Endothelial cell of umbilical vein (primary cell): ENCODE measurements around the gene SPDYA. TPM values are rescaled to one million over a fixed set of nuclear protein-coding genes. Genes with fewer than 3 reads are reported as not detected.

ENCODE experiments used
- BruUV-seq: library from RNA; stranded (reverse); fragments of 400-500 nt; replicated peaks from 2 replicates; lab custom pipeline; 2021; lab: Mats Ljungman, UMichigan
- CTCF ChIA-PET: fragments of 300-600, 350-600 bp; sonication (Branson Sonifier 250); formaldehyde crosslinking; loops from one replicate; lab custom pipeline; 2021; ENCODE audit warnings: antibody characterized with exemption, inconsistent platforms; lab: Charles Lee
- POLR2A ChIA-PET: fragments of 300-600, 350-600 bp; sonication (Branson Sonifier 250); formaldehyde crosslinking; loops from one replicate; lab custom pipeline; 2021; ENCODE audit warnings: antibody characterized with exemption, inconsistent platforms; lab: Charles Lee
- DNase-seq: peaks from one replicate; pipeline ENCODE4 v3.0.0-alpha.2; 2011; ENCODE audit warnings: low read depth, low spot score
- FAIRE-seq: peaks from 2 replicates; lab custom pipeline; 2011; peaks lifted over from hg19 to GRCh38; lab: Jason Lieb, UNC
- H2AFZ ChIP-seq: 2 replicates; pipeline ENCODE4 v1.6.0; 2012; ENCODE audit warnings: low read depth, low read length, control low read depth, inconsistent platforms
- H3K27ac ChIP-seq: 2 replicates; pipeline ENCODE4 v1.5.1; 2011; ENCODE audit warnings: low read depth, mild to moderate bottlenecking, control low read depth, low read length, moderate library complexity; ENCODE audit not compliant: insufficient read depth
- H3K27me3 ChIP-seq, 2 experiments: 2 replicates each; pipeline versions ENCODE4 v1.6.0 to v1.6.1; 2011; ENCODE audit warnings: low read length in 2 of 2, mixed read lengths in 1 of 2; ENCODE audit not compliant: control insufficient read depth in 2 of 2, insufficient read depth in 2 of 2
- H3K36me3 ChIP-seq, 2 experiments: 2 replicates in 1 of 2; 3 replicates in 1 of 2; pipeline ENCODE4 v1.5.1; 2011; ENCODE audit warnings: low read length in 2 of 2, mild to moderate bottlenecking in 1 of 2, moderate library complexity in 1 of 2; ENCODE audit not compliant: control insufficient read depth in 2 of 2, insufficient read depth in 2 of 2; ENCODE audit errors: extremely low read depth in 1 of 2
- H3K4me1 ChIP-seq: 3 replicates; pipeline ENCODE4 v1.5.1; 2011; ENCODE audit warnings: mild to moderate bottlenecking, low read length; ENCODE audit not compliant: control insufficient read depth, insufficient read depth; ENCODE audit errors: extremely low read depth
- H3K4me2 ChIP-seq: 2 replicates; pipeline ENCODE4 v1.6.1; 2011; ENCODE audit warnings: low read length, control low read depth, mixed read lengths; ENCODE audit not compliant: insufficient read depth
- H3K4me3 ChIP-seq, 3 experiments: fragments of 200-600 bp in 1 of 3; sonication (generic), shearing (Covaris generic) in 1 of 3; replicated peaks in 1 of 3; 2 replicates each; pipeline ENCODE4 v1.5.1; 2011 to 2016; ENCODE audit warnings: control low read depth in 3 of 3, low read length in 3 of 3, mild to moderate bottlenecking in 2 of 3, inconsistent platforms in 1 of 3, low read depth in 1 of 3, moderate library complexity in 1 of 3; ENCODE audit not compliant: insufficient read depth in 1 of 3
- H3K79me2 ChIP-seq: 2 replicates; pipeline ENCODE4 v1.6.0; 2012; ENCODE audit warnings: low read length, inconsistent platforms; ENCODE audit not compliant: control insufficient read depth, insufficient read depth
- H3K9ac ChIP-seq: replicated peaks from 2 replicates; pipeline ENCODE3; 2011; ENCODE audit warnings: low read length, control low read depth; ENCODE audit not compliant: insufficient read depth; ENCODE audit errors: extremely low read depth
- H3K9me1 ChIP-seq: replicated peaks from 3 replicates; pipeline ENCODE4 v1.6.0; 2011; ENCODE audit warnings: mild to moderate bottlenecking, low read length; ENCODE audit not compliant: control insufficient read depth, insufficient read depth; ENCODE audit errors: extremely low read depth
- H3K9me3 ChIP-seq: replicated peaks from 2 replicates; pipeline ENCODE4 v1.5.1; 2012; ENCODE audit warnings: low read length, inconsistent platforms; ENCODE audit not compliant: control insufficient read depth, insufficient read depth
- H4K20me1 ChIP-seq: replicated peaks from 2 replicates; pipeline ENCODE3; 2011; ENCODE audit warnings: mild to moderate bottlenecking, low read length; ENCODE audit not compliant: control insufficient read depth, insufficient read depth; ENCODE audit errors: extremely low read depth
- EZH2 ChIP-seq: IDR thresholded peaks from 2 replicates; pipeline ENCODE4 v1.6.1; 2012; ENCODE audit warnings: borderline replicate concordance, low read depth, mild to moderate bottlenecking, moderate library complexity, low read length, inconsistent platforms; ENCODE audit not compliant: severe bottlenecking
- FOS ChIP-seq: IDR thresholded peaks from 2 replicates; pipeline ENCODE4 v1.6.1; 2011; ENCODE audit warnings: mild to moderate bottlenecking, low read length, moderate library complexity, borderline replicate concordance; ENCODE audit not compliant: insufficient read depth
- GATA2 ChIP-seq: IDR thresholded peaks from 2 replicates; pipeline ENCODE4 v1.7.0; 2011; ENCODE audit warnings: low read depth, mild to moderate bottlenecking, moderate library complexity, mixed read lengths, low read length; ENCODE audit not compliant: insufficient read length, insufficient read depth
- JUN ChIP-seq: IDR thresholded peaks from 2 replicates; pipeline ENCODE4 v1.6.1; 2011; ENCODE audit warnings: borderline replicate concordance, low read depth; ENCODE audit not compliant: insufficient read length, insufficient read depth
- MYC ChIP-seq: IDR thresholded peaks from one replicate; pipeline ENCODE4 v1.6.1; 2011; ENCODE audit warnings: mild to moderate bottlenecking, low read depth, low read length
- POLR2A ChIP-seq: IDR thresholded peaks from 2 replicates; pipeline ENCODE4 v1.6.1; 2012; ENCODE audit warnings: low read depth, mild to moderate bottlenecking, control low read depth, low read length
- POLR2AphosphoS5 ChIP-seq: IDR thresholded peaks from 2 replicates; pipeline ENCODE4 v1.6.1; 2012; ENCODE audit warnings: low read depth, mild to moderate bottlenecking, control low read depth, low read length, moderate library complexity; ENCODE audit not compliant: insufficient read depth
- dilution Hi-C: fragments of 300-500 bp; cut with MboI; formaldehyde crosslinking; loops from one replicate; pipeline ENCODE4 v1.15.0; 2019; ENCODE audit warnings: low sequenced_read_pairs; ENCODE audit not compliant: extremely low pct_ligation_motif_present
- intact Hi-C: fragments of 100-400 bp; cut with micrococcal nuclease; formaldehyde crosslinking; loops from one replicate; pipeline ENCODE4 v1.10.0; 2022
- polyA plus RNA-seq, 4 experiments: library from polyadenylated mRNA; depleted of rRNA in 3 of 4; stranded (reverse) in 3 of 4; unstranded in 1 of 4; fragments of >200 nt; gene quantifications; 2 replicates each; pipeline versions ENCODE4 v1.2.1 to v1.2.3, GENCODE V29; 2011 to 2012; ENCODE audit warnings: missing spikeins in 1 of 4
- total RNA-seq: library from RNA; stranded (reverse); gene quantifications from 2 replicates; pipeline ENCODE4 v1.2.3, GENCODE V29; 2021
- TF ChIP-seq, protein P1 (sequence below): IDR thresholded peaks from 2 replicates; pipeline ENCODE4 v1.6.1; 2011; ENCODE audit not compliant: insufficient read depth, insufficient read length
- TF ChIP-seq, protein P2 (sequence below), 2 donors: IDR thresholded peaks; 1 replicate in 1 of 2; 2 replicates in 1 of 2; pipeline ENCODE4 v1.5.1; 2011; ENCODE audit warnings: low read length in 2 of 2, mild to moderate bottlenecking in 2 of 2, moderate library complexity in 2 of 2, control low read depth in 1 of 2, inconsistent platforms in 1 of 2, low read depth in 1 of 2; ENCODE audit not compliant: insufficient read depth in 1 of 2; ENCODE audit errors: extremely low read depth in 1 of 2

SPDYA gene
- total and polyA plus RNA-seq, 2 donors (not counting 3 experiments of a cell fraction or from before 2014, with no cell fraction given), result 0.06 to 1.6 TPM

DNA sequence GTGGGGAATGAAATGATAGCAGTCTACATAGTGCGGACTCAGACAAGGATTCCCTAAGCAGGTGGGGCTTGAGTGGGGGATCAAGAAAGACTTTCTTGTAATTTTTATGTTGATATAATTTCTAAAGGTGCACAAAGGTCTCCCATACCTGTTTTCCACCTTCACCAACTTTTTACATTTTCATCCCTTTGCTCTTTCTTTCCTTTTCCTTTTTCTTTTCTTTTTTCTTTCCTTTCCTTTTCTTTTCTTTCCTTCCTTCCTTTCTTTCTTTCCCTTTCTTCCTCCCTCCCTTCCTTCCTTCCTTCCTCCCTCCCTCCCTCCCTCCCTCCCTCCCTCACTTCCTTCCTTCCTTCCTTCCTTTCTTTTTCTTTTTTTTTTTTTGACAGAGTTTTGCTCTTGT is 69.6 kb downstream of the SPDYA start:
- TF ChIP-seq POLR2AphosphoS5 (no peak), GATA2 (no peak), EZH2 (no peak), POLR2A (no peak), JUN (no peak), FOS (no peak), MYC (no peak)
- TF ChIP-seq, protein P1, sequence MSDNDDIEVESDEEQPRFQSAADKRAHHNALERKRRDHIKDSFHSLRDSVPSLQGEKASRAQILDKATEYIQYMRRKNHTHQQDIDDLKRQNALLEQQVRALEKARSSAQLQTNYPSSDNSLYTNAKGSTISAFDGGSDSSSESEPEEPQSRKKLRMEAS, result no peak
- TF ChIP-seq, protein P2, sequence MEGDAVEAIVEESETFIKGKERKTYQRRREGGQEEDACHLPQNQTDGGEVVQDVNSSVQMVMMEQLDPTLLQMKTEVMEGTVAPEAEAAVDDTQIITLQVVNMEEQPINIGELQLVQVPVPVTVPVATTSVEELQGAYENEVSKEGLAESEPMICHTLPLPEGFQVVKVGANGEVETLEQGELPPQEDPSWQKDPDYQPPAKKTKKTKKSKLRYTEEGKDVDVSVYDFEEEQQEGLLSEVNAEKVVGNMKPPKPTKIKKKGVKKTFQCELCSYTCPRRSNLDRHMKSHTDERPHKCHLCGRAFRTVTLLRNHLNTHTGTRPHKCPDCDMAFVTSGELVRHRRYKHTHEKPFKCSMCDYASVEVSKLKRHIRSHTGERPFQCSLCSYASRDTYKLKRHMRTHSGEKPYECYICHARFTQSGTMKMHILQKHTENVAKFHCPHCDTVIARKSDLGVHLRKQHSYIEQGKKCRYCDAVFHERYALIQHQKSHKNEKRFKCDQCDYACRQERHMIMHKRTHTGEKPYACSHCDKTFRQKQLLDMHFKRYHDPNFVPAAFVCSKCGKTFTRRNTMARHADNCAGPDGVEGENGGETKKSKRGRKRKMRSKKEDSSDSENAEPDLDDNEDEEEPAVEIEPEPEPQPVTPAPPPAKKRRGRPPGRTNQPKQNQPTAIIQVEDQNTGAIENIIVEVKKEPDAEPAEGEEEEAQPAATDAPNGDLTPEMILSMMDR (IDR thresholded peaks at IDR 0.05; ENCODE audit: extremely low read depth in 1 of 2, insufficient read depth in 1 of 2, low read depth in 1 of 2, low read length in 2 of 2), result no peak
- H3K9me1 ChIP-seq, result no peaks in the 10 kb centered on the region
- no peak overlapping the region for H3K27ac ChIP-seq
- no peaks in the 10 kb centered on the region for H3K9me3 ChIP-seq
- intact Hi-C loops, result no loop called here
- no peaks in the 10 kb centered on the region for H3K36me3 ChIP-seq
- no peak overlapping the region for H3K4me2 ChIP-seq
- ChIA-PET CTCF (no interaction called here), POLR2A (no interaction called here)
- dilution Hi-C loops, result no loop called here
- no peak overlapping the region for H3K4me3 ChIP-seq
- no peak overlapping the region for H3K9ac ChIP-seq
- H4K20me1 ChIP-seq, result no peaks in the 10 kb centered on the region
- H2AFZ ChIP-seq, result no peak overlapping the region
- DNase-seq (no peak), FAIRE-seq (no peak)
- no peaks in the 10 kb centered on the region for H3K79me2 ChIP-seq
- no TSS peak for BruUV-seq
- H3K27me3 ChIP-seq, result peaks cover 8 to 11% of the 10 kb centered on the region in 2 experiments
- no peaks in the 10 kb centered on the region for H3K4me1 ChIP-seq
